Measurements from ENCODE around the gene SDK1. TPM values are rescaled to one million over a fixed set of nuclear protein-coding genes. Genes with fewer than 3 reads are reported as not detected.

Gene SDK1
- total and polyA plus RNA-seq, 12 donors, result 1.0 to 5.3 (median 3.2) TPM

- intact Hi-C loops (cut with DNase I), result no loop called here
- H3K36me3 ChIP-seq, result no peaks in the 10 kb centered on the region
- WGBS, 2 donors, result 92 to 96% methylated on average over 11 of the region's 11 CpGs
- DNase-seq (no peak), ATAC-seq (no peak)
- no peaks in the 10 kb centered on the region for H3K4me1 ChIP-seq
- H3K27me3 ChIP-seq, result peaks cover 0 to 8% (median 0%) of the 10 kb centered on the region in 7 donors
- H3K9me3 ChIP-seq, result no peaks in the 10 kb centered on the region
- no peak for TF ChIP-seq CTCF (IDR thresholded peaks at IDR 0.05)
- H3K27ac ChIP-seq, result no peak overlapping the region
- H3K4me3 ChIP-seq, result no peak overlapping the region
Measured at GRCh38 chr7:4107839-4108238, 806.8 kb downstream of the SDK1 start.

GRCh38 chr7:4108951-4109350, 807.9 kb downstream of the SDK1 start:
- Histone ChIP-seq H3K4me1 (no peaks in the 10 kb centered on the region), H3K27ac (no peak overlapping the region), H3K9me3 (no peaks in the 10 kb centered on the region), H3K36me3 (no peaks in the 10 kb centered on the region), H3K27me3 (peaks cover 0 to 8% (median 0%) of the 10 kb centered on the region in 7 donors), H3K4me3 (no peak overlapping the region)
- DNase-seq (no peak), ATAC-seq (no peak)
- intact Hi-C loops (cut with DNase I), result no loop called here
- WGBS, 2 donors, result 75 to 85% methylated on average over 9 of the region's 9 CpGs
- no peak for TF ChIP-seq CTCF (IDR thresholded peaks at IDR 0.05)

DNA sequence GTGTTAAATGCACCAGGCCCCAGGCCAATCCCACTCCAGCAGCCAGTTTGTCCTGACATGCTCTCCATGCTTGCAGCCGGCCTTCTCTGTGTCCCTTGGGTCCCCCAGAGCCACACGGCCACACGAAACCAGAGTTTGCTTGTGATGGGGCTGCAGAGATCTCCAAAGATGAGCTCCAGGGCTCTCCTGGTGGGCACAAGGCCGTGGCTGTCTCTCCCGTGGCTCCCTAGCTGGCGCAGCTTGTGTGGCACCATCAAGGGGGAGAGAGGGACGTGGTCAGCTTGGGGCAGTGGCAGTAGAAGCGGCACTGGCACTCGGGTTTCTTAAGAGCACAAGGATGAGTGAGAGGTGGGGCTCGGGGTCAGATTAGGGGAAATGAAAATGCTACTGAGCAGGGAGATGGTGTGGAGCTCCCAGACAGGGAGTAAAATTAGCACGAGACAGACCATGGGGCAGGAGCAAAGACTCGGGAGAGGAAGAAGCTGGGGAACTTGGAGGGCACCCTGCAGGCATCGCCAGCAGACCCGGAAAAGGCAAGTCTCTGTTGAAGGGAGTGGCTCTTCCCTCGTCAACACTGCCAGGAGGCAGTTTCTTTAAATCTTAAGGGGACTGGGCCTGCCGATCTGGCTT, 808.5 kb downstream of the SDK1 start:
- H3K4me3 ChIP-seq, result no peak overlapping the region
- H3K4me1 ChIP-seq, result no peaks in the 10 kb centered on the region
- no peaks in the 10 kb centered on the region for H3K36me3 ChIP-seq
- intact Hi-C loops (cut with DNase I), result no loop called here
- H3K9me3 ChIP-seq, result peaks cover 0 to under 1% (median 0%) of the 10 kb centered on the region in 11 donors
- 72 to 77% methylated on average over 16 of the region's 16 CpGs for WGBS, 2 donors
- ATAC-seq (peak in 1 of 8 donors; percentile 16), DNase-seq (no peak)
- peaks cover 0 to 8% (median 0%) of the 10 kb centered on the region in 7 donors for H3K27me3 ChIP-seq
- H3K27ac ChIP-seq, result no peak overlapping the region
- TF ChIP-seq CTCF (IDR thresholded peaks at IDR 0.05), result no peak

DNA sequence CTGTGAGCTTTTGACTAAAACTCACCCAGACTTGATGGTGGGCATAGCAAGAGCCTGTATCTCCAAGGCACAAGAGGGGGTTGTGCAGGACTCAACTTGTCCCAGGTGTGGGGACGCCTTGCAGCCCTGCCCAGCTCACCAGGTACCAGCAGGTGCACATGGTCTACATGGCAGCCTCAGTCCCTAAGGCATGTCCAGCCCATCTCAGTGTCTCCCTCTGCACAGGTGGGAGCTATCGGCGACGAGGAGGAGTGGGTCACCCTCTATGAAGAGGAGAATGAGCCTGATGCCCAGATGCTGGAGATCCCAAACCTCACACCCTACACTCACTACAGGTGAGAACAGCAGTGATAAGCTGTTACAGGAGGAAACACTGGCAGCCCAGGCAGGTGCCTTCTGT, 809.4 kb downstream of the SDK1 start:
- Histone ChIP-seq H3K4me1 (no peaks in the 10 kb centered on the region), H3K36me3 (no peaks in the 10 kb centered on the region), H3K27ac (no peak overlapping the region), H3K9me3 (peaks cover 0 to 5% (median 0%) of the 10 kb centered on the region in 11 donors), H3K27me3 (peaks cover 0 to 8% (median 0%) of the 10 kb centered on the region in 7 donors), H3K4me3 (no peak overlapping the region)
- no peak for DNase-seq
- no peak for ATAC-seq
- intact Hi-C loops (cut with DNase I), result no loop called here
- TF ChIP-seq CTCF (IDR thresholded peaks at IDR 0.05), result no peak
- 74 to 94% methylated on average over 4 of the region's 4 CpGs for WGBS, 2 donors

Measured in heart right ventricle (tissue), 16 donors.